Smooth muscle cell (in vitro differentiated cells): ENCODE measurements around the gene CEP19. TPM values are rescaled to one million over a fixed set of nuclear protein-coding genes. Genes with fewer than 3 reads are reported as not detected.

Experiments
- DNase-seq: peaks from one replicate; lab custom pipeline; 2025; ENCODE audit not compliant: unreplicated experiment; lab: John Stamatoyannopoulos, UW
- H2AFZ ChIP-seq: fragments of 200-600 bp; sonication (generic); 2 replicates; pipeline ENCODE4 v1.6.0; 2016; ENCODE audit warnings: antibody characterized with exemption, low read depth, mild to moderate bottlenecking
- H3F3A ChIP-seq: fragments of 200-600 bp; sonication (generic); 2 replicates; pipeline ENCODE4 v1.6.0; 2017; ENCODE audit warnings: antibody characterized with exemption, low read depth
- H3K27ac ChIP-seq: fragments of 200-600 bp; sonication (generic); 2 replicates; pipeline ENCODE4 v1.5.1; 2016; ENCODE audit warnings: low read depth, mild to moderate bottlenecking
- H3K27me3 ChIP-seq: fragments of 200-600 bp; sonication (generic); 2 replicates; pipeline ENCODE4 v1.6.1; 2016; ENCODE audit warnings: low read depth, mild to moderate bottlenecking
- H3K36me3 ChIP-seq: fragments of 200-600 bp; sonication (generic); 2 replicates; pipeline ENCODE4 v1.5.1; 2016; ENCODE audit warnings: low read depth
- H3K4me1 ChIP-seq: fragments of 200-600 bp; sonication (generic); 2 replicates; pipeline ENCODE4 v1.5.1; 2016; ENCODE audit warnings: low read depth
- H3K4me2 ChIP-seq: fragments of 200-600 bp; sonication (generic); 2 replicates; pipeline ENCODE4 v1.6.0; 2016; ENCODE audit warnings: mild to moderate bottlenecking
- H3K4me3 ChIP-seq: fragments of 200-600 bp; sonication (generic); 2 replicates; pipeline ENCODE4 v1.5.1; 2016; ENCODE audit warnings: mild to moderate bottlenecking
- H3K79me2 ChIP-seq: fragments of 200-600 bp; sonication (generic); 2 replicates; pipeline ENCODE4 v1.6.0; 2016; ENCODE audit warnings: low read depth, mild to moderate bottlenecking
- H3K9ac ChIP-seq: fragments of 200-600 bp; sonication (generic); 2 replicates; pipeline ENCODE4 v1.6.0; 2016; ENCODE audit warnings: low read depth
- H3K9me3 ChIP-seq: fragments of 200-600 bp; sonication (generic); replicated peaks from 2 replicates; pipeline ENCODE4 v1.5.1; 2016; ENCODE audit warnings: low read depth
- H4K20me1 ChIP-seq: fragments of 200-600 bp; sonication (generic); 2 replicates; pipeline ENCODE4 v1.6.0; 2016; ENCODE audit warnings: low read depth
- WGBS: methylation state at CpG from one replicate; pipeline ENCODE4 v1.1.7; 2016; ENCODE audit warnings: low lambda C conversion rate; 5-methylcytosine and 5-hydroxymethylcytosine counted together
- polyA plus RNA-seq: library from polyadenylated mRNA; unstranded; fragments of >200 nt; fragmentation: Nextera tagmentation; extraction: Ambion mirVana; gene quantifications from 2 replicates; pipeline ENCODE4 v1.2.1, GENCODE V29; 2016
- total RNA-seq: library from RNA; depleted of rRNA; stranded (reverse); fragments of >200 nt; gene quantifications from 2 replicates; pipeline ENCODE4 v1.2.3, GENCODE V29; 2014
- TF ChIP-seq, protein P1 (sequence below): fragments of 200-600 bp; sonication (generic); IDR thresholded peaks from 2 replicates; pipeline ENCODE4 v1.5.1; 2017; ENCODE audit warnings: borderline replicate concordance, mild to moderate bottlenecking, antibody characterized with exemption; ENCODE audit not compliant: insufficient read depth, poor library complexity, severe bottlenecking

CEP19 gene
- total and polyA plus RNA-seq, 2 experiments from 2014 or later: 0.63 to 6.5 TPM

DNA sequence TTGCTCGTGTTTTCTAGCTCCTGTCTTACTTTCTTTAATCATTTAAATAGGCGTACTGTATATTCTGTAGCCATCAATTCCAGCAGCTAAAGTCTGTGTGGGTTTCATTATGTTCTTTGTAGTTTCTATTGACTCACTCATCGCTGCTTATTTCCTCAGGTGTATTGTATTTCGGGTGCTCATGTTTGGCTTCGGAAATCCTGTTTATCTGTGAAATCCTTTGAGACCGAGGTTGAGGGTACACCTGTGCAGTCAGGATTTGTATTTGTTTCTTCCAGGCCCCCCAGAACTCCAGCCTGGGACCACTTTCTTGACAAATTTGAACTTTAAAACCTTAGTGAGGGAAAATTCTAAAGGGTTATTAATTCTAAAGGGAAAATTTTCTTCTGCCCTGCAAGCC is 25.6 kb upstream of the CEP19 start:
- Histone ChIP-seq H3K36me3 (peaks cover 3% of the 10 kb centered on the region), H3K79me2 (peaks cover 20% of the 10 kb centered on the region)
- 94% methylated on average over 6 of the region's 6 CpGs for WGBS

DNA sequence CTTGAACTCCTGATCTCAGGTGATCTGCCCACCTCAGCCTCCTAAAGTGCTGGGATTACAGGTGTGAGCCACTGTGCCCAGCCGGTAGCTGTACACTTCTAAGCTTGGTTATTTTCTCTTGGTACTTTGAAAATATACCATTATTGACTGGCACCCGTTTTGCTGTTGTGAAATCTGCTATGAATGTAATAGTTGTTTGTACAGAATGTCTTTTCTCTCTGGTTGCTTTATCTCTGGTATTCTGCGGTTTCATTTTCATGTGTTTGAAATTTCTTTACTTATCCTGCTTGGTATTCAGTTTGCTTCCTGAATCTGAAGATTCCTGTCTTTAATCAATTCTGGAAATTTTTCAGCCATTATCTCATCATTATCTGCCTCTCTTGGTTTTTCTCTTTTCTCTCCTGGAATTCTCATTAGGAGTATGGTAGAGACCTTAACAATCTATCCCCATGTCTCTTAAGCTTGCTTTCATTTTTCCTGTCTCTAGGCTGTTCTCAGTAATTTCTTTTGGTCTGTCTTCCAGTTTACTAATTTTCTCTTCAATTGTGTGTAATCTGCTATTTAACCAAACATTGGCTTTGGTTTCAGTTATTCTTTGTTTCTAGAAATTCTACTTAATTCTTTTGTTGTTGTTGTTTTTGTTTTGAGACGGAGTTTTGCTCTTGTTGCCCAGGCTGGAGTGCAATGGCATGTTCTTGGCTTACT is 24.8 kb upstream of the CEP19 start:
- no peak overlapping the region for H2AFZ ChIP-seq
- no peak overlapping the region for H3K4me3 ChIP-seq
- H3K9me3 ChIP-seq: no peaks in the 10 kb centered on the region
- H3K27ac ChIP-seq: no peak overlapping the region
- DNase-seq: no peak
- WGBS: 95% methylated on average over 4 of the region's 4 CpGs
- H3K9ac ChIP-seq: no peak overlapping the region
- peaks cover 8% of the 10 kb centered on the region for H3K4me1 ChIP-seq
- no peaks in the 10 kb centered on the region for H3F3A ChIP-seq
- TF ChIP-seq, protein P1, sequence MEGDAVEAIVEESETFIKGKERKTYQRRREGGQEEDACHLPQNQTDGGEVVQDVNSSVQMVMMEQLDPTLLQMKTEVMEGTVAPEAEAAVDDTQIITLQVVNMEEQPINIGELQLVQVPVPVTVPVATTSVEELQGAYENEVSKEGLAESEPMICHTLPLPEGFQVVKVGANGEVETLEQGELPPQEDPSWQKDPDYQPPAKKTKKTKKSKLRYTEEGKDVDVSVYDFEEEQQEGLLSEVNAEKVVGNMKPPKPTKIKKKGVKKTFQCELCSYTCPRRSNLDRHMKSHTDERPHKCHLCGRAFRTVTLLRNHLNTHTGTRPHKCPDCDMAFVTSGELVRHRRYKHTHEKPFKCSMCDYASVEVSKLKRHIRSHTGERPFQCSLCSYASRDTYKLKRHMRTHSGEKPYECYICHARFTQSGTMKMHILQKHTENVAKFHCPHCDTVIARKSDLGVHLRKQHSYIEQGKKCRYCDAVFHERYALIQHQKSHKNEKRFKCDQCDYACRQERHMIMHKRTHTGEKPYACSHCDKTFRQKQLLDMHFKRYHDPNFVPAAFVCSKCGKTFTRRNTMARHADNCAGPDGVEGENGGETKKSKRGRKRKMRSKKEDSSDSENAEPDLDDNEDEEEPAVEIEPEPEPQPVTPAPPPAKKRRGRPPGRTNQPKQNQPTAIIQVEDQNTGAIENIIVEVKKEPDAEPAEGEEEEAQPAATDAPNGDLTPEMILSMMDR: no peak
- H3K4me2 ChIP-seq: no peak overlapping the region
- peaks cover 3% of the 10 kb centered on the region for H3K36me3 ChIP-seq
- H3K27me3 ChIP-seq: no peaks in the 10 kb centered on the region
- H4K20me1 ChIP-seq: peaks cover 9% of the 10 kb centered on the region
- H3K79me2 ChIP-seq: peaks cover 12% of the 10 kb centered on the region

More for the DNA sequence above, 25.6 kb upstream of the CEP19 start:
- Histone ChIP-seq H3K9me3 (no peaks in the 10 kb centered on the region), H3K27me3 (no peaks in the 10 kb centered on the region), H3K4me1 (peaks cover 11% of the 10 kb centered on the region), H3K27ac (no peak overlapping the region), H3K9ac (no peak overlapping the region), H3K4me3 (no peak overlapping the region), H3F3A (no peaks in the 10 kb centered on the region), H3K4me2 (no peak overlapping the region), H4K20me1 (peaks cover 17% of the 10 kb centered on the region), H2AFZ (no peak overlapping the region)
- DNase-seq: no peak
- TF ChIP-seq, protein P1: no peak

DNA sequence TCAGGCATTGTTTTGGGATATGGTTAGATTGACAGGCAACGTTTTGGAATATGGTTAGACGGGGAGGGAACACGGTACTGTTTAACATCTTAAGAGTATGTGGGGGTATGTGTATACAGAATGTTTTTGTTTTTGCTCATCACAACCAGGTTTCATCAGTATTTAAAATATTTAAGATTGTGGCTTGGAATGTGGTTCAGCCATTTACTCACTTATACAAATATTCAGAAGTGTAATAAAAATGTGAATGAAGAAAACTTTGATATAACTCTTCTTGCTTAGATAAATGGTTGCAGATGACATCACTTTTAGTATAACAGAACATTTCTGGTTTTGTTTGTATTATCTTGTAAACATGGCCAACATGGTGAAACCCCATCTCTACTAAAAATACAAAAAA is 23.7 kb upstream of the CEP19 start:
- no peak overlapping the region for H3K4me2 ChIP-seq

More for the DNA sequence above, 23.7 kb upstream of the CEP19 start:
- Histone ChIP-seq H3K79me2 (peaks cover 1% of the 10 kb centered on the region), H3K9me3 (no peaks in the 10 kb centered on the region), H3K4me3 (no peak overlapping the region), H2AFZ (no peak overlapping the region), H3K4me1 (no peaks in the 10 kb centered on the region), H4K20me1 (no peaks in the 10 kb centered on the region), H3K27ac (no peak overlapping the region), H3K9ac (no peak overlapping the region), H3K27me3 (no peaks in the 10 kb centered on the region), H3K36me3 (peaks cover 3% of the 10 kb centered on the region), H3F3A (no peaks in the 10 kb centered on the region)
- 90% methylated on average over 3 of the region's 3 CpGs for WGBS
- TF ChIP-seq, protein P1: no peak
- no peak for DNase-seq
